Measurements from ENCODE around the gene DIPK2A. TPM values are rescaled to one million over a fixed set of nuclear protein-coding genes. Genes with fewer than 3 reads are reported as not detected.
A peak's percentile ranks its signal among the peaks of the same experiment; 100 is the strongest.

DIPK2A gene
- total RNA-seq, 1 experiment from 2014 or later = 28.5 TPM

GRCh38 chr3:143950810-143951209 lies 20.8 kb upstream of the DIPK2A start:
- no peak for TF ChIP-seq EZH2 (IDR thresholded peaks at IDR 0.05; ENCODE audit: low read length, unreplicated experiment)
- no peak for TF ChIP-seq CTCF (conservative IDR thresholded peaks at IDR 0.05; ENCODE audit: low read depth, low read length)
- TF ChIP-seq EZH2phosphoT487 (IDR thresholded peaks at IDR 0.05; ENCODE audit: borderline replicate concordance, low read length) = no peak
- Histone ChIP-seq H3K4me3 (ENCODE audit: low read length) (no peak overlapping the region), H3K9me2 (replicated peaks; ENCODE audit: low read length) (no peaks in the 10 kb centered on the region), H4K20me1 (ENCODE audit: low read length) (no peaks in the 10 kb centered on the region), H3F3A (ENCODE audit: low read length, unreplicated experiment) (no peaks in the 10 kb centered on the region), H3K4me2 (ENCODE audit: low read length) (no peak overlapping the region), H3K9ac (ENCODE audit: low read length) (no peak overlapping the region), H3K27me3 (ENCODE audit: low read length) (no peaks in the 10 kb centered on the region), H3K36me3 (ENCODE audit: low read depth, low read length) (no peaks in the 10 kb centered on the region), H3K9me3 (ENCODE audit: low read length) (no peaks in the 10 kb centered on the region), H3K27ac (ENCODE audit: low read length) (no peak overlapping the region), H3K79me2 (ENCODE audit: low read length) (no peaks in the 10 kb centered on the region), H3K4me1 (ENCODE audit: insufficient read depth, low read length) (no peaks in the 10 kb centered on the region), H2AFZ (ENCODE audit: low read length) (no peak overlapping the region)
- intact Hi-C loops (cut with micrococcal nuclease) = loop anchor here (1.0 kb wide), 2 partner anchors 55 to 176 kb away; no protein-coding TSS in a partner anchor
- no TSS peak for BruUV-seq (replicated peaks)
- ATAC-seq (no peak), DNase-seq (no peak)
- CTCF ChIA-PET = no interaction called here
- POLR2A ChIA-PET (ENCODE audit: unreplicated experiment) = no interaction called here

GRCh38 chr3:143951351-143951971 lies 20.2 kb upstream of the DIPK2A start:
- no peaks in the 10 kb centered on the region for H3K9me2 ChIP-seq (replicated peaks; ENCODE audit: low read length)
- ChIA-PET CTCF (no interaction called here), POLR2A (ENCODE audit: unreplicated experiment) (no interaction called here)
- no peaks in the 10 kb centered on the region for H3K9me3 ChIP-seq (ENCODE audit: low read length)
- no peaks in the 10 kb centered on the region for H3F3A ChIP-seq (ENCODE audit: low read length, unreplicated experiment)
- DNase-seq (peak; percentile 54), ATAC-seq (no peak)
- H3K27ac ChIP-seq (ENCODE audit: low read length) = no peak overlapping the region
- H3K4me3 ChIP-seq (ENCODE audit: low read length) = no peak overlapping the region
- no peaks in the 10 kb centered on the region for H3K36me3 ChIP-seq (ENCODE audit: low read depth, low read length)
- no peaks in the 10 kb centered on the region for H4K20me1 ChIP-seq (ENCODE audit: low read length)
- H3K27me3 ChIP-seq (ENCODE audit: low read length) = no peaks in the 10 kb centered on the region
- H3K79me2 ChIP-seq (ENCODE audit: low read length) = no peaks in the 10 kb centered on the region
- BruUV-seq (replicated peaks) = no TSS peak
- no peak overlapping the region for H3K9ac ChIP-seq (ENCODE audit: low read length)
- TF ChIP-seq EZH2 (IDR thresholded peaks at IDR 0.05; ENCODE audit: low read length, unreplicated experiment) (no peak), EZH2phosphoT487 (IDR thresholded peaks at IDR 0.05; ENCODE audit: borderline replicate concordance, low read length) (no peak), CTCF (conservative IDR thresholded peaks at IDR 0.05; ENCODE audit: low read depth, low read length) (peak; percentile 75)
- no peak overlapping the region for H2AFZ ChIP-seq (ENCODE audit: low read length)
- intact Hi-C loops (cut with micrococcal nuclease) = loop anchor here (1.0 kb wide), 2 partner anchors 55 to 176 kb away; no protein-coding TSS in a partner anchor
- H3K4me2 ChIP-seq (ENCODE audit: low read length) = no peak overlapping the region
- no peaks in the 10 kb centered on the region for H3K4me1 ChIP-seq (ENCODE audit: insufficient read depth, low read length)

GRCh38 chr3:143952569-143953072 lies 19.0 kb upstream of the DIPK2A start:
- no peak overlapping the region for H3K4me3 ChIP-seq (ENCODE audit: low read length)
- no peak overlapping the region for H3K9ac ChIP-seq (ENCODE audit: low read length)
- H3K36me3 ChIP-seq (ENCODE audit: low read depth, low read length) = no peaks in the 10 kb centered on the region
- intact Hi-C loops (cut with micrococcal nuclease) = no loop called here
- ChIA-PET POLR2A (ENCODE audit: unreplicated experiment) (no interaction called here), CTCF (interaction anchor here (0.7 kb wide), 1 partner anchor 812 kb away, joined by 3 read pairs; no protein-coding TSS in a partner anchor)
- H3K9me2 ChIP-seq (replicated peaks; ENCODE audit: low read length) = no peaks in the 10 kb centered on the region
- H3K9me3 ChIP-seq (ENCODE audit: low read length) = no peaks in the 10 kb centered on the region
- no peaks in the 10 kb centered on the region for H3F3A ChIP-seq (ENCODE audit: low read length, unreplicated experiment)
- no peaks in the 10 kb centered on the region for H4K20me1 ChIP-seq (ENCODE audit: low read length)
- H3K27me3 ChIP-seq (ENCODE audit: low read length) = no peaks in the 10 kb centered on the region
- ATAC-seq = no peak
- no peak overlapping the region for H3K27ac ChIP-seq (ENCODE audit: low read length)
- no peaks in the 10 kb centered on the region for H3K4me1 ChIP-seq (ENCODE audit: insufficient read depth, low read length)
- BruUV-seq (replicated peaks) = no TSS peak
- peak; percentile 9 for DNase-seq
- H3K4me2 ChIP-seq (ENCODE audit: low read length) = no peak overlapping the region
- no peak overlapping the region for H2AFZ ChIP-seq (ENCODE audit: low read length)
- no peaks in the 10 kb centered on the region for H3K79me2 ChIP-seq (ENCODE audit: low read length)
- no peak for TF ChIP-seq CTCF (conservative IDR thresholded peaks at IDR 0.05; ENCODE audit: low read depth, low read length)
